Common myeloid progenitor, CD34-positive (primary cell): ENCODE results near the gene CEP112.

Source experiments
- CTCF ChIA-PET: fragments of 350-600 bp; sonication (Branson Sonifier 250); formaldehyde crosslinking; loops from one replicate; lab custom pipeline; 2021; ENCODE audit warnings: antibody characterized with exemption; lab: Charles Lee
- POLR2A ChIA-PET: fragments of 350-600 bp; sonication (Branson Sonifier 250); formaldehyde crosslinking; loops from one replicate; lab custom pipeline; 2021; ENCODE audit warnings: antibody characterized with exemption; lab: Charles Lee
- DNase-seq, 3 donors: peaks; one replicate each; pipeline versions ENCODE4 v3.0.0 to v3.0.0-alpha.2; 2013
- H3K27ac ChIP-seq, 2 experiments: 1 replicate in 1 of 2; 2 replicates in 1 of 2; pipeline ENCODE4 v1.7.0; 2013; ENCODE audit warnings: inconsistent platforms in 2 of 2, low read length in 2 of 2, mild to moderate bottlenecking in 2 of 2, low read depth in 1 of 2, moderate library complexity in 1 of 2; ENCODE audit not compliant: severe bottlenecking in 2 of 2, insufficient read depth in 1 of 2, poor library complexity in 1 of 2
- H3K27me3 ChIP-seq, 5 experiments: replicated peaks in 2 of 5; 1 replicate in 3 of 5; 2 replicates in 2 of 5; pipeline versions ENCODE4 v1.6.1 to v1.7.0; 2013; ENCODE audit warnings: low read length in 4 of 5, mild to moderate bottlenecking in 2 of 5, moderate library complexity in 2 of 5, inconsistent platforms in 1 of 5; ENCODE audit not compliant: insufficient read depth in 5 of 5, control insufficient read depth in 4 of 5
- H3K36me3 ChIP-seq, 4 experiments: 1 replicate in 2 of 4; 2 replicates in 2 of 4; pipeline versions ENCODE4 v1.6.1 to v1.7.0; 2013; ENCODE audit warnings: low read length in 3 of 4, control low read depth in 1 of 4, mild to moderate bottlenecking in 1 of 4; ENCODE audit not compliant: control insufficient read depth in 4 of 4, insufficient read depth in 4 of 4
- H3K4me1 ChIP-seq, 4 experiments: 1 replicate in 3 of 4; 2 replicates in 1 of 4; pipeline versions ENCODE4 v1.6.1 to v1.7.1; 2013; ENCODE audit warnings: low read length in 3 of 4, mild to moderate bottlenecking in 3 of 4, control low read depth in 1 of 4, inconsistent platforms in 1 of 4, moderate library complexity in 1 of 4; ENCODE audit not compliant: control insufficient read depth in 4 of 4, insufficient read depth in 4 of 4; ENCODE audit errors: control extremely low read depth in 1 of 4
- H3K4me3 ChIP-seq, 7 experiments: 1 replicate in 4 of 7; 2 replicates in 3 of 7; pipeline versions ENCODE4 v1.5.1 to v1.7.0; 2013; ENCODE audit warnings: mild to moderate bottlenecking in 7 of 7, low read length in 6 of 7, moderate library complexity in 6 of 7, inconsistent platforms in 2 of 7, low read depth in 2 of 7, control low read depth in 1 of 7; ENCODE audit not compliant: insufficient read depth in 4 of 7, control insufficient read depth in 1 of 7; ENCODE audit errors: extremely low read depth in 1 of 7
- H3K9me3 ChIP-seq, 5 experiments: 1 replicate in 4 of 5; 2 replicates in 1 of 5; pipeline versions ENCODE4 v1.6.1 to v1.7.1; 2013; ENCODE audit warnings: low read length in 4 of 5, mild to moderate bottlenecking in 2 of 5, inconsistent platforms in 1 of 5, low read depth in 1 of 5, moderate library complexity in 1 of 5; ENCODE audit not compliant: control insufficient read depth in 4 of 5, insufficient read depth in 2 of 5; ENCODE audit errors: control extremely low read depth in 1 of 5
- WGBS: methylation state at CpG from one replicate; pipeline ENCODE4 v1.1.5; 2013; ENCODE audit not compliant: insufficient coverage; 5-methylcytosine and 5-hydroxymethylcytosine counted together

Gene CEP112

DNA sequence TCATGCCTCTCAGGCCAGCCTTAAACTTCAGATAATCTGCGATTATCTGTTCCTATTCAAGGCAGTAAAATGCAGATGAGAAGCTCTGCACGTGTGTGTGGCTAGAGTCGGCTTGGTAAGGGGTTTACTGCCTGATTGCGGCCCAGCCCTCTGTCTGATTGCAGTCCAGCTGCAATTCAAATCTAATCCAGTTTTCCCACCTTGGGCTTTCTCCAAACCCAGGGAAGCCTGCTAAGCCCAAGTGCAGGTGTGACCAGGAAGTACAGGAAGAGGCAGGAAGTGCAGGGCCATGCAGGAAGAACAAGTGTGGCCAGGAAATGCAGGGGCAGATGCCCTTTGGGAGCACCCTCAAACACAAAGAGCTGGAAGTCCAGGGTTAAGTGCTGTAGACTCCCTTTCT is 314.9 kb downstream of the CEP112 start:
- no peak overlapping the region for H3K27ac ChIP-seq
- ChIA-PET CTCF (no interaction called here), POLR2A (no interaction called here)
- 100% methylated on average over 1 of the region's 4 CpGs for WGBS
- no peaks in the 10 kb centered on the region for H3K36me3 ChIP-seq
- H3K4me1 ChIP-seq: no peaks in the 10 kb centered on the region
- DNase-seq: no peak
- H3K27me3 ChIP-seq: no peaks in the 10 kb centered on the region
- H3K4me3 ChIP-seq: no peak overlapping the region
- peaks cover 2 to 19% (median 4%) of the 10 kb centered on the region in 5 experiments for H3K9me3 ChIP-seq

DNA sequence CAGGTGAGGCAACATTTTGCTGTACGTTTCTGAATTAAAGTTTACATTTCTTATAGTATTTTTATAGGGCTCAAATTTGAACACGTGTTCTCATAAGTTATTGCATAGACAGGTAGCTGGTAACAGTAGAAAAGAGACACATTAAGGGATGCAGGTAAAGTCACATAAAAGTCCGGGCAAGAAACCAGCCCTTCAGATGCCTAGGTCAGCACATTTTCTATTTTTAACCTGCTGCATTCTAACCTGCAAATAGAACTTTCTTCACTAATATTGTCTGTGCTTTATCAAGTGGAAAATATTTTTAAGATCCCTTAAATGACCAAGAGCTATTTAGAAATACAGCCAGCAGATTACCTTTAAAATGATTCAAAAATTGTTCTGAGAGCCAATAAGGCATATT is 323.1 kb downstream of the CEP112 start:
- Histone ChIP-seq H3K9me3 (peaks cover 0 to 2% (median 0%) of the 10 kb centered on the region in 5 experiments), H3K27me3 (no peaks in the 10 kb centered on the region), H3K27ac (no peak overlapping the region), H3K4me1 (no peaks in the 10 kb centered on the region), H3K4me3 (no peak overlapping the region), H3K36me3 (no peaks in the 10 kb centered on the region)
- CTCF ChIA-PET: no interaction called here
- 83% methylated on average over 1 of the region's 3 CpGs for WGBS
- POLR2A ChIA-PET: no interaction called here
- no peak for DNase-seq

DNA sequence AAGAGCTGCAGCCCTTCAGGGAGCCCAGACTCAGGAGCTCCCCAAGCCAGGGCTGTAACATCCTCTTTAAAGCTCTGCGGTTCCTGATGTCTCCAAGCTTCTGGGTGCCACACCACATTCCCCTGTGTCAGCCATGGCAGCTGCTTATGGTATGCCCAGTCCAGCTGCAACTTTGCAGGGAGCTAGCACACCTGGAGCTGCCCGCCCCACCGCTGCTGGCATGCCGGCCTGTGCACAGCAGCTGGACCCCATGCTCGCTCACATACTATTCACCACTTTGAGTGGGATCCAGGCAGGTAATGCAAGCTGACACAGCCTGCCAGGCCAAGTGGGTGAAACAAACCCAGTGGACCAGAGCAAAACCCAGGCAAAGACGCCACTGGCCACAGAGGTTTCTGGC is 324.9 kb downstream of the CEP112 start:
- 87% methylated on average over 5 of the region's 6 CpGs for WGBS
- Histone ChIP-seq H3K36me3 (no peaks in the 10 kb centered on the region), H3K4me3 (no peak overlapping the region), H3K9me3 (peaks cover 0 to 2% (median 0%) of the 10 kb centered on the region in 5 experiments), H3K27me3 (no peaks in the 10 kb centered on the region), H3K4me1 (no peaks in the 10 kb centered on the region), H3K27ac (no peak overlapping the region)
- ChIA-PET POLR2A (no interaction called here), CTCF (no interaction called here)
- no peak for DNase-seq

DNA sequence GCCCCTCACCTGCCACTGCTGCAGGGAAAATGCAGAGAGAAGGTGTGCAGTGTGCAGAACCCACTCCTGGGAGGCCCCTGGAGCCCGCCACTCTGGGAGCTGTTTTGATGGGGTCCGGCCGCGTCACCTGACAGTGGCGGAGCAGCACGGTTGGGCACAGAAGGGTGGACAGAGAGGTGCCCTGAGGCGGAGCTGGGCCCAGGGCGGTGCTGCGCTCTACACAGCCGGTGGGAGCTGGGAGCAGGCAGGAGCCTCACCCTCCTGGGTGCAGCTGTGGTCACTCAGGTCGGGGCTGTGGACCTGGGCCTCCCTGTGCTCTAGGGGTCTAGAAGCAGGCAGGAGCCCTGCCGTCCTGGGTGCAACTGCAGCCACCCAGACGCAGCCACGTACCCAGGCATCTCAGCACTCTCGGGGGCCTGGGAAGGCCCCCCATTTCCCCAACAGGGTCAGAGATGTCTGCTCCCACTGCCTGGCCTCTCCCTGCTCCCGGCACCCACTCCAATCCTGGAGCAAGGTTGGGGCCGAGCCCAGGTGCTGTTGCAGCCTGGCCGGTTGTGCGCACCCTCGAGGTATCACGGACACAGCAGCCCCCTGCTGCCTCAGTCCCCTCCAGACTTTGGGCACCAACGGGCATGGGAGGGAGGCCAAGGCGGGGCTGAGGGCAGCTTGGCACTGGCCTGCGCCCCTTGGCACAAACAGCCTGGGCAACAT is 326.1 kb downstream of the CEP112 start:
- Histone ChIP-seq H3K27me3 (no peaks in the 10 kb centered on the region), H3K4me1 (no peaks in the 10 kb centered on the region), H3K27ac (no peak overlapping the region), H3K36me3 (no peaks in the 10 kb centered on the region), H3K4me3 (no peak overlapping the region), H3K9me3 (peaks cover 0 to 2% (median 0%) of the 10 kb centered on the region in 5 experiments)
- WGBS: 96% methylated on average over 18 of the region's 24 CpGs
- CTCF ChIA-PET: no interaction called here
- no peak for DNase-seq
- POLR2A ChIA-PET: no interaction called here

DNA sequence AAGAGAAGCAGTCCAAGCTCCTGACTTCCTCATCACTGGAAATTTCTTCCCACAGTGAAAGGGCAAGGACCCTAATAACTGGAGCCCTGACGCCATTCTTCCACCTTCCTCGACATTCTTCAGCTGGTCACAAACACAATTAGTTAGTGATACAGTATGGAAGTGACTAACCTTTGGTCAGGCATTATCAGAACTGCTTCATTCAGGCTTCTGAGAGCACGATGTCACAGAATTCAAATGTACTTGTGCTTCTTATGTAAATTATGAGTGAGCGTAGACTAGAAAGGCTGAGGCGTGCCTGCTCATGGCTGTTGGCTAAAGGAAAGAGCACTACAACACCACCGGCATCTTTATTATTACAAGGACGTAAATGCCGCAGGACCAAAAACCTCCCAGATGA is 327.5 kb downstream of the CEP112 start:
- H3K36me3 ChIP-seq: no peaks in the 10 kb centered on the region
- POLR2A ChIA-PET: no interaction called here
- DNase-seq: no peak
- H3K9me3 ChIP-seq: peaks cover 0 to 2% (median 0%) of the 10 kb centered on the region in 5 experiments
- WGBS: 100% methylated on average over 2 of the region's 8 CpGs
- H3K27ac ChIP-seq: no peak overlapping the region
- no peaks in the 10 kb centered on the region for H3K4me1 ChIP-seq
- no peak overlapping the region for H3K4me3 ChIP-seq
- CTCF ChIA-PET: no interaction called here
- H3K27me3 ChIP-seq: no peaks in the 10 kb centered on the region

DNA sequence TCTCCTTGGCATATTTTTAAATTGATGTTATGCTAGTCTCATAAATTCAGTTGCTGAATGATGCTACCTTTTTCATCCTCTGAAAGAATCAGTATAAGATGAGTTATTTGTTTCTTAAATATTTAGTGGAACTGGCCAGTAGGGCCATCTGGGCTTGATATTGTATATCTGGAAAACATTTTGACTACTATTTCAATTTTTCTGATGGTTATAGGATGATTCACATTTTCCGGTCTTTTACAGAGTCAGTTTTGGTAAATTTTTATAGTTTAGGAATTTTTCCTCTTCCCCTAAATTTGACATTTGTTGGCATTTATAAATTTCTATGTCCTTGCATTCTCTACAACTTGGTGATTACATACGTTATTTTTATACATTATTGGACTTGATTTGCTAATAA is 334.2 kb downstream of the CEP112 start:
- no peaks in the 10 kb centered on the region for H3K9me3 ChIP-seq
- POLR2A ChIA-PET: no interaction called here
- no peaks in the 10 kb centered on the region for H3K36me3 ChIP-seq
- CTCF ChIA-PET: no interaction called here
- no peak overlapping the region for H3K27ac ChIP-seq
- no peak overlapping the region for H3K4me3 ChIP-seq
- WGBS: no CpG with 5 or more reads among the region's 2 CpGs
- no peak for DNase-seq
- H3K27me3 ChIP-seq: no peaks in the 10 kb centered on the region
- H3K4me1 ChIP-seq: no peaks in the 10 kb centered on the region

DNA sequence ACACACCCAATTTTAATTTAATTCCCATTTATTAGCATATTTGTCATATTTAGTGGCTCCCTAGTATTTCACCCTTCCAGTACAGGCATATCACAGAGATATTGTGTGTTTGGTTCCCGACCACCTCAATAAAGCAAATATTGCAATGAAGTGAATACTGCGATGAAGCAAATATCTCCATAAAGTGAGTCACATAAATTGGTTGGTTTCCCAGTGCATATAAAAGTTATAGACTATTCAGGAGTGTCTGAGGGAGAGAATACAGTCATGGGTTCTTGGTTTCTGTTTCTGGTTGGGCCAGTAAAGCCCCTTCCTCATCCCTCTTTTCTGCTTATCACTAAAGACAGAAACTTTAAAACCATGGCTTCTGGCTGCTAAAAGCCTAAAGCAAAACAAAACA is 335.1 kb downstream of the CEP112 start:
- no peak overlapping the region for H3K4me3 ChIP-seq
- DNase-seq: no peak
- 87% methylated on average over 2 of the region's 2 CpGs for WGBS
- no peaks in the 10 kb centered on the region for H3K27me3 ChIP-seq
- H3K4me1 ChIP-seq: no peaks in the 10 kb centered on the region
- H3K27ac ChIP-seq: no peak overlapping the region
- no peaks in the 10 kb centered on the region for H3K36me3 ChIP-seq
- CTCF ChIA-PET: no interaction called here
- no peaks in the 10 kb centered on the region for H3K9me3 ChIP-seq
- POLR2A ChIA-PET: no interaction called here
